ENCODE results near the gene DNAH6.
"Not testable (repeated sequence)": the region's sequence is repeated elsewhere in the genome, so short reads cannot be mapped to it uniquely, and the experiment has no call there.

Gene DNAH6, protein sequence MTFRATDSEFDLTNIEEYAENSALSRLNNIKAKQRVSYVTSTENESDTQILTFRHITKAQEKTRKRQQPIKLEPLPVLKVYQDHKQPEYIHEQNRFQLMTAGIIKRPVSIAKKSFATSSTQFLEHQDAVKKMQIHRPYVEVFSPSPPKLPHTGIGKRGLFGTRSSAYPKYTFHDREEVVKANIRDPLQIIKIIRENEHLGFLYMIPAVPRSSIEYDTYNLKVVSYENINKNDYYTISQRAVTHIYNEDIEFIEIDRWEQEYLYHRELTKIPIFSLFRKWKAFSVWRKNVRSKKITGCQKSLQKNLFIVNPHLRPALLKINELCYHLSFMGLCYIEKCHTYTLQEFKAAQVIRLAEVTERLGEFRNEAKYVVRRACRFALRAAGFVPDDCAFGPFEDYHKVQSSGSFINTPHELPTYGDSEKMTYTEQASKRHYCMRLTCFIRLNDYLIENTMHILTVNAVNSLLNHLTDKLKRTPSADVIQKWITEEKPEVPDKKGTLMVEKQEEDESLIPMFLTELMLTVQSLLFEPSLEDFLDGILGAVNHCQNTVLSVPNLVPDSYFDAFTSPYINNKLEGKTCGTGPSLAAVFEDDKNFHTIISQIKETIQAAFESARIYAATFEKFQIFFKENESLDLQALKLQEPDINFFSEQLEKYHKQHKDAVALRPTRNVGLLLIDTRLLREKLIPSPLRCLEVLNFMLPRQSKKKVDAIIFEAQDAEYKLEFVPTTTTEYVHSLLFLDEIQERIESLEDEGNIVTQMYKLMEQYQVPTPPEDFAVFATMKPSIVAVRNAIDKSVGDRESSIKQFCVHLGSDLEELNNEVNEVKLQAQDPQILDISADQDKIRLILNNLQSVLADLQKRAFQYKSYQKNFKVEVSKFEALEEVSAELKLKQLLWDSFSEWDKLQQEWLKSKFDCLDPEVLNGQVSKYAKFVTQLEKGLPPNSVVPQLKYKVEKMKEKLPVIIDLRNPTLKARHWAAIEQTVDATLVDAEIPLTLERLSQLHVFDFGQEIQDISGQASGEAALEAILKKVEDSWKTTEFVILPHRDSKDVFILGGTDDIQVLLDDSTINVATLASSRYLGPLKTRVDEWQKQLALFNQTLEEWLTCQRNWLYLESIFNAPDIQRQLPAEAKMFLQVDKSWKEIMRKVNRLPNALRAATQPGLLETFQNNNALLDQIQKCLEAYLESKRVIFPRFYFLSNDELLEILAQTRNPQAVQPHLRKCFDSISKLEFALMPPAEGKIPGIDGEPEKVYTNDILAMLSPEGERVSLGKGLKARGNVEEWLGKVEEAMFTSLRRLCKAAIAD (N-terminal part only)

DNA sequence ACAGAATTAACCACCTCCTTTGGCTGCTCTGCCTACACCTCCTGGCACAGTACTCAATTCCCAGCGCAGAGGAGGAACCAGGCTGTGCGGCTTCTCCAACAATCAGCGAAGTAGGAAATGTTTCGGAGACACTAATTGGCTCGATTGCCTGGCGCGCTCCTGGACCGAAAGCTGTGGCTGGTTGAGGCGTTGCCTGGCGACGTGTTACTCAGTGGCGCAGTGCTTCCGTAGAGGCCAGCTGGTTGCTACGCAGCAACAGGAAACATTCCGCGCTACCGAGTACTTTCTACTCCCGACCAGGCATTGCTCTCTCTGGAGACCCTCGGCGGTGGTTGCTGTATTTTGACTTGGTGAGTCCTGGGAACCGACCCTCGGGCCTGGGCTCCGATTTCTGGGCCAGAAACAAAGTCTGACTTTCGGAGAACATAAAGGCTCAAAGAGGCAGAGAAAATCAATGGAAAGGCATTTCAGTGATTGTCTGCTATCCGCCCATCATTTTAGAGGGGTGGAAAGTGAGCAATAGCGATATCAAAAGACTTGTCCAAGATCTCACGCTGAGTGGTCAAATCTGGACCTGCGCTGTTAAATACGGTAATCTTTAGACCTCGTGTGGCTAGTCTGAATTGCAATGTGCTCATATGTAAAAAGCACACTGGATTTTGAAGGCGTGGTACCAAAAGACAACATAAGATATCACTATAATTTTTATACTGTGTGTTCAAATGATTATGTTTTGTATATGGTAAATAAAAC is at the start of gene DNAH6:
Gene DNAH6 (plus strand): TSS at position 265 of the 753 bp plus-strand sequence. CDS start 1,329 bp downstream, outside the sequence.
- DNase-seq: peak; percentile 81 to 84

DNA sequence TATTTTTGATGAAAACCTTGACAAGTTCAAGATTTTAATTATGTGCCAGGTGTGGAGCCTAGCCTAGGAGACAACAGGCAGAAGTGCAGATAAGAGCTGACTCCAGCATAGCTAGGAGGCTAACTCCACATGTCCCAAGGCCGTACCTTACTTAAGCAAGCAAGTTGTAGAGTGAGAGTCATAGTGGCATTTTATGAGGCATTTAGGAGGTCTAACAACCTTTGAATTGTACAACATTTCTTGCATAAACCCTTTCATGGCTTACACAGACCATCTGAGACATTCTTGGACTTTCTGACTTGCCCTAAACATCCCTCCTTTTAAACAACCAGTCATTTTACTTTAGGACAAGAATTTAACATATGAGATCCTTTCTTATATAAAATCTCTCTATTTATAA is 48.9 kb upstream of the DNAH6 start:
- DNase-seq: no peak

DNA sequence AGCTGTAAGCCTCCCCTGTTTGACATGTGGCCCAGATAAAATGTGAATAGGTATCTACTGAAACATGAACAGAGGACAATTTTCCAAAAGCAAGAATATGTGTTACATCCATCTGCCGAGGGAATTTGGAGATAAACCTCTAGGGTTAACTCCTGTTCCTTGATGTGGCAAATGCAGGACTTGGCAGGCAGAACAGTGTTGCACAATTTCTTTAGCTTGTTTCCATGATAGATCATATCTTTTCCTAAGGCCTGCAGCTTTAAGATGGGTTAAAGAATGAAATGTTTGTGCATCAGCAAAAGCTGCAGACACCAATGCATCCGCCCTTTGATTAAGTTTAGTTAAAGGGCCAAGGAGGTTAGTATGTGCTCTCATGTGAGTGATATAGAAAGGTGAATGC is 43.9 kb upstream of the DNAH6 start:
- not testable (repeated sequence) for DNase-seq

DNA sequence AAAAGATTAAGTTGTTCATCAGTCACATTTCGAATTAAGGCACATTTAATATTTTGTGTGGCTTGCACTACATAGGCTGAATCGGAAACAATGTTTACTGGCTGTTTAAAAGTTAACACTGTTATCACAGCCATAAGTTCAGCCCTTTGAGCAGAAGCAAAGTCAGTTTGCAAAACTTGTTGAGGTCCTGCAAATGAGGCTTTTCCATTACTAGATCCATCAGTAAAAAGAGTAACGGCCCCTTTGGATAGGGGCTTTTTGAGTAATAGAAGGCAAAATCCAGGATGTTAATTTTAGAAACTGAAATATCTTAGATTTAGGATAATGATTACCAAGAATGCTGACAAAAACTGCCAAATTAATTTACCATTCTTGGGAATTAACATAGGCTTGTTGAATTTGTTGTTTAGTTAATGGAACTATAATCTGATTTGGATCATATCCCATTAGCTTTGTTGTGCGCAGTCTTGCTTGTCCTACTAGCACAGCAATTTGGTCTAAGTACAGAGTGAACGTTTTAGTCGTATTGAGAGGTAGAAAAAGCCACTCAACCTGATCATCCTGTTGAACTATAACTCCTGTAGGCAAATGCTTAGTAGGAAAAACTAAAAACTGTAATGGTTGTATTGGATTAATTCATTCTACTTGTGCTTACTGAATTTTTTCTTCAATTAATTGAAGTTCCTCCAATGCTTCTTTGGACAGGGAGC is 43.3 kb upstream of the DNAH6 start:
- no peak for DNase-seq

DNA sequence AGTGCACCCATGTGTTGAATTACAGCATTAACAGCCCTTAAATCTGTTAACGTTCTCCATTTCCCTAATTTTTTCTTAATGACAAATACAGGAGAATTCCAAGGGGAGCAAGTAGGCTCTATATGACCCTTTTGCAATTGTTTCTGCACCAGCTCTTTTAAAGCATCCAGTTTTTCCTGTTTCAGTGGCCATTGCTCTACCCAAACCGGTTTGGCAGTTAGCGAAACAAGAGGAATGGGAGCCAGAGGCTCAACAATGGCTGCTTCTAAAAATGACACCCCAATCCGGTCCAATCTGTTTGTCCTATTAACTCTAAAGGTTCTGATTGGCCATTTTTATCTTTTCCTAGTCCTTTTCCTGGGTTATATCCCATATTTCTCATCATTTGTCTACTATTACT is 42.1 kb upstream of the DNAH6 start:
- no peak for DNase-seq

DNA sequence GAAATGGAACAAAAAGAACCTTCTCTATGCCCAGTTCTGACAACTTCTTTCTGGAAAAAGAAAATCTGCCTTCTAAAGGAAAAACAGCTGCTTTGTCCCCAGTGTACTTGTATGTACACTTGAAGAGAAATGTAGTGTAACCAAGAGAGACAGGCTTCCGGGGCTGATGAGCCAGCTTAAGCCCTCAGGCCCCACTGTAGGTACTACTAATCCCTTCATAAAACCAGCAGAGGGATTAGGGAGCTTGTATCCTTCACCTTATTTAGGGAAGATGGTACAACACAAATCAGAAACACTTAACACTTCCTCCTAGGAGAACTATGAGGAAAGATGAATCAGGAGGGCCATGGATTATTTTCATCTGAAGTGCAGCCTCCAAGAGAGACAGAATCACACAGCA is 38.4 kb upstream of the DNAH6 start:
- DNase-seq: no peak

DNA sequence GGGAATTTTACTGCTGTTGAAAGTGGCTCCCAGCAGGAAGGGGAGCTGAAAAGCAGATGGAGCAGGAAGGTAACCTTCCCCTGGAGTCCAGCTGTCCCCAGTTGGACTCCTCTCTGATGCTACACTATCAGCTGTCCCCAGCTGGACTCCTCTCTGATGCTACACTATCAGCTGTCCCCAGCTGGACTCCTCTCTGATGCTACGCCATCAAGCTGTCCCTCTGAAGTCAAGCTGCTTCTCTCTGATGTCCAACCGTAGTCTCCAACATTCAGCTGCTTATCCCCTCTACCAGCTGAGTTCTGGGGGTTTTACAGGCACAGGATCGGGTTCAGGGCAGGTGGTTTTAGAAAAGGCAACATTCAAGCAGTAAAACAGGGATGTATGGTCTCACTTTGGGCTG is 37.4 kb upstream of the DNAH6 start:
- no peak for DNase-seq

DNA sequence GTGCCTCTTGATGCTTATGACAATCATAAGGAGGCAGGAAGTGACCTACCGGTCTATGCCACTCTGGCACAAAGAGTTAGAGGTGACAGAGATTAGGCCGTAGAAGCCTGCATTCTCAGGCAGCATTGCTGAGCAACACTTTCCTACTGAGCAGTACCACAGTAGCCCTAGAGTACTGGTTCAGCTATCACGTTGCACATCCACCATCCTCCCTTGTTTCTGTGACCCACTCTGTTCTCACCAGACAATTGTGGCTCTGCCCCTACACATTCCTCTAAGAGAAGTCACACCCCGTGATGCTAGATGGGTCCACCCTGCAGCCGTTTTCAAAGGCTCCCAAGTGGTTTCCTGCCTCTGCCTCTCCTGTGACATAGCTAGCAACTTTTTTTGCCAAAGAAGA is 34.6 kb upstream of the DNAH6 start:
- DNase-seq: no peak

DNA sequence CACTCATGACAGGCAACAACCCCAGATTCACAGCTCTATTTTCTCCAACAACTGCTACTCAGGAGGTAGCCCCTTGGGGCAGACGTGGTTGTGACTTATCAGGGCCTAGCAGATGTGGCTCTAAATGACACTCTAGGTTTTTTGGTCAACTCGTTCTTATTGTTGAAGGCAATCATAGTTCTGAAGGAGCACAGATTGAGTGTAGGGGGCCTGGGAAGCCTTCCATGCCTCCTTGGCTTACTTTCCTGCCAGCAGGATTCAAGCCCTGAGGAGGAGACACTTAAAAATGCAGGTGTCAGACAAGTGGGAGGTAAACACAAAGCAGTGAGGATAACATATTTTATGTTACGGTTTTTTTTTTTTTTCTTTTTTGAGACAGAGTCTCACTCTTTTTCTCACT is 33.7 kb upstream of the DNAH6 start:
- DNase-seq: no peak

DNA sequence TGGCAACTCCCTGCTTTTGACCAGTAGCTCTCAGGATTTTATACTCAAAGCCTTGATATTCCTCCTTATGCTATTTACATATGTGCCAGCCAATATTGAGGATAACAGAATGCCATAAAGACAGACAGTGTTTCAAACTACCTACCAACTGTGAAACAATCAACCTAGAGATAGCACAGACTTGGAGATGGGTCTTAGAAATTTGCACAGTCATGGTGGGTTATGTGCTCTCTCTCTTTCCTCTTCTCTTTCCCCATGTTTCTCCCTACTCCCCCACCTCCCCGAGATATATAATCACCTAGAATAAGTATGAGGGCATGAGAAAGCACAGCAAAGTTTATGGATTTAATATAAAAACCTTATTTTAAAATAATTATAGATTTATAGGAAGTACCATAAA is 33.0 kb upstream of the DNAH6 start:
- no peak for DNase-seq

DNA sequence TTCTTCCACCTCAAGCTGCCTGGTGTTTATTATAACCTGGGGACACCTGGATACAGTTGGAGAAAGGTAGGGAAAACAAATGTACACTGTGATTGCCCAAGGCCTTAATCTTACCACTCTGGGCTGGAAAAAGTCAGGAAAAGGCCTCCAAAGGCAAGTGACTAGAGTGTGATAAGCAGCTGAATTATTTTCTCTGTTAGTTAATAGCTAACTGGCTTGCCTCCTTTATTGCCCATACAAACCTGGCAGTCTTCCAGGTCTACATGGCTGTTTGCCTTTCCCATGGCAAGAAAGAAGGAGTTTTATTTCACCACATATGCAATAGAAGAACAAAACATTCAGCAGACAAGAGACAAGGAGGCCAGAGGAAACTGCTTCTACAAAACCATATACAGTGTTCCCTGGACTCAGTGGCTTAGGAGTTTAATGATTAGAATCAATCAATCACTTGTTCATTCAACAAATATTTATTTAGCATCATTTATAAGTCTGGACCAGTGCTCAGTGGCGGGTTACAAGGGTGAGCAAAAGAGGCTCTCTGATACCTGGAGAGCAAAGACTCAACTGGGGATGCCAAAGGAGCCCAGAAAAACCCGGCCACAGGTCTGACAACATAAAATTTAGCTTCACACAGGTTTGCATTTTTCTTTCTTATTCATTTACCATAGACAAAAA is 29.7 kb upstream of the DNAH6 start:
- no peak for DNase-seq

DNA sequence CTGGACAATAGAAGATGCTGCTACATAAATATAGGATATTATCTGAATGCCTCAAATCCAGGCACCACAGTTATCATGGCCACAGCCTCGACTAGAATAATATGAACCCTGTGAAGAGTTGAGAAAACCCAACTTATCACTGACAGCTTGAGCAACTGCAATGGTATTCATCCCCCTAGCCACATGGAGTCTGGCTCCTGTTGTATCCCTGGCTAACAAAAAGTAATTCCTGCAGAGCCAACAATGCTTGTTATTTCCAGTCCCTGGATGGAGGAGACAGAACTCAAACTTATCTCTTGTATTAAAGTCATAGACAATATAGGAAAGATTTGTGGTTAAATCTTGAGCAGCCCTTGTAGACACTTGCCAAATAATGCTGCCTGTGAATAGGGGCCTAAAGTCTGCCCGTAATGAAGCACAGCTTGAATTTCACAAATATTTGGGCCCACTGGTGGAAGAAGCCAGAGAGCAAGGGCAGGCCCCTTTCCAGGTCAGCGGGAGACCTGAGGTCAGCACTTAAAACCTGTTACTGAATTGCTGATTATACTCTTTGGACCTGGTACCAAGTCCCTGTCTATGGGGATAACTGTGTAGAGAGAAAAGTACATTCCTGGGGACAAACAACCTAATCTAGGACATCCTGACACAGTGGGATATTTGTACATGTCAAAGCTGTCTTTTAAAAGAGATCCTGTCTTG is 28.9 kb upstream of the DNAH6 start:
- no peak for DNase-seq

DNA sequence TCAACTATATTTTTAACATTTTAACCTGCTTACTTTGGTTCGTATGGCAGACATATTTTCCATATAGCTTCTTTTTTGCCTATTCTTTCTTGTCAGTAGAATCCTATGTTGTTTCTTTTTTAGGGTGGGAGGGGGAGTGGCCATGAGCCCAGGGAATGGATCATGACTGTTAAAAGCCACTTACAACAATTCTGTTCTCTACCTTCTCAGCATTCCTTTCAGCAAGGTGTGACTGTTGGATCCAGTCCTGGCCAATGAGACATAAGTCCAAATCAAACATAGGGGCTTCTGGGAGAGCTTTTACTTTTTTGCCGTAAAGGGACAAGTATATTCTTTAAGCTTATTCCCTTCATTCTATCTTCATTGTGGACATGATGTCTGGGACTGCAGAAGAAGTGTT is 25.0 kb upstream of the DNAH6 start:
- DNase-seq: no peak

DNA sequence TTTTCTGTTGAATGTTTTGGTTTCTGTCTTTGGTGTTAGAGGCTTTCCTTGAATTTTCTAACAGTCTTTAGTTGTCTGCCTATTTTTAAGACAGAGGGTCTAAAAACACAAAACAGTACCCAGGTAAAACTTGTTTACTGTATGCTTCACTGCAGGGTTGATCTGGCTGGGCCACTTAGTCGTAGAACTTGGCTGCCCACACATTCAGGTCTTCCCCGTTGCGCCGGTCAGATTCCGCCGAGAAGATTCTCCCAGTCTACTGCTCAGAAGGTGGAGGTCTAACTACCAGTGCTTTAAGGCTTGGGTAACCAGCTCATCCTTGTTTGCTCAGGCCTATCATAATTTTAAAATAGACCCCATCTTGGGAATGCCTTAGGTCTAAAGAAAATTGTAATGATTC is 24.6 kb upstream of the DNAH6 start:
- no peak for DNase-seq

DNA sequence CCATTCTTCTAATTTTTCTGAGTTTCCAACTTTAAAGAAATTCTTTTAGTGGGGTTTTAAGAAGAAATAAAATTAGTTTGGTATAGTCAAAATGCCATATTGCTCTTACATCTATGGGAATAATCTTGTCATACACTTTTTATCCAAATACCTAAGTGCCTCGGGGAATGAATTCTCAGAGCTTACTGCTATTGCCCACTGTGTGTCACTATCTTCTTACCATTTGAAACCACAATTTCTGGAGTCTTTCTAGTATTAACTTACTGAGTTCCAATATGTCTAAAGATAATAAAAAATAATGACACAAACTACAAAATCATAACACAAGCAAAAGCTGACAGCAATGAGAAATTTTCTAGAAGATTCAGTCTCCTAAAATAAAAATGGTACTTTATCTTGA is 23.7 kb upstream of the DNAH6 start:
- DNase-seq: peak; percentile 6 to 23

DNA sequence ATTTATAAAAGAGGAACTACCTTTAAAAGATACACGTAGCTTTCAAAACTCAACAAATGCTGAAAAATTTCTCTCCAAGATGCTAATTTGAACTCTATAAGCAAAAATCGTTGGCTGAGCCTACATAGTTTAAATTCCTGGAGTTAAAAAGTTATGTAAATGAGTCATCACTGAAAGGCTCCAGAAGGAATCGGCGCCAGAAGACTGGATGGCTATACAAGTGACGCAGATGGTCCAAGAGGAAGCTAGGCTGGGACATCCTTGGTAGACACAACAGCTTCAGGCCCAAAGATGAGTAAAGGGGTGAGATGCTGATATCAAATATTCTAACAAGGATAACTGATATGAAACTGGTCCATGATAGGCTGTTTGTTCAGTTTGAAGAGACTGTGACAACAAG is 22.8 kb upstream of the DNAH6 start:
- DNase-seq: no peak

DNA sequence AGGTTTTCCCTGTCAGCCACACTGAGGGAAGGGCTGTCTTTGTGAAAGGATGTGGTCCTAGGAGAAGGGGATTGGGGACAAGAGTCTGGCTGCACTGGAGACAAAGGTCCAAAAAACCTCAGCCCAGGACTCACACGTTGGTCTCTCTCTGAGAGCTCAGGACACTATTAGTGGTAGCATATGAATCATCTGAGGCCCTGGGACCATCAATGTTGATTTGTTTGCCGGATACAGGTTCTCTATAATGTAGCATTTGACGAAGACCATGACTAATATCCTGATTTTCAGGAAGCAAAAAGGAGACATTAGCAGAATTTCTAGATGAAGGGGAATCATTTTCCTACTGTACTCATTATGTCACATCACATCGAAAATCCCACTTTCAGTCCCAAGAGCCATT is 22.2 kb upstream of the DNAH6 start:
- no peak for DNase-seq

DNA sequence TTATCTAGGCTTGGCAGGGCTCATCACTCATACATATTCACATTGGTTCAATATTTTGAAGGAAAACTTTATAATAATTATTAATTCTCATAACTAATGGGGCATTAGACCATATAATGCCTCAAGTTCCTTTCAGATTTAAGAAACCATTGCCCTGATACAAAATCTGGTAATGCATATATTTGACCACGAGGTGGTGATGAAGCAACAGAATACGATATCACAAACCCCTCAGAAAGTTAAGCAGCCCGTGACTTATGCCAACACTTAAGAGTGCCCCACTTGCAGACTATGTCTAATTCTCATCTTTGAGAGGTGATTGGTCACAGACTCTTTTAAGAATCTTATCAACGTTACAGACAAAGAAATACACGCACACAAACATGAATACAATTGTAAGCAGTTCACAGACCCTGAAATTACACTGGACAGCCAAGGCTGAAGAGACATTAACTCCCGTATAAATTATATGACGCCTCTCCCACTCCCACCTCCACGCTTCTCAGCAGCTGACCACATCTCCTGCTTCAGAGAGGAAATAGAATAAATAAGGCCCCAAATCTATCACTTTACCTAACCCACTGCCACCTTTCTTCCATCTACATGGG is 20.7 kb upstream of the DNAH6 start:
- peak; percentile 76 to 82 for DNase-seq

DNA sequence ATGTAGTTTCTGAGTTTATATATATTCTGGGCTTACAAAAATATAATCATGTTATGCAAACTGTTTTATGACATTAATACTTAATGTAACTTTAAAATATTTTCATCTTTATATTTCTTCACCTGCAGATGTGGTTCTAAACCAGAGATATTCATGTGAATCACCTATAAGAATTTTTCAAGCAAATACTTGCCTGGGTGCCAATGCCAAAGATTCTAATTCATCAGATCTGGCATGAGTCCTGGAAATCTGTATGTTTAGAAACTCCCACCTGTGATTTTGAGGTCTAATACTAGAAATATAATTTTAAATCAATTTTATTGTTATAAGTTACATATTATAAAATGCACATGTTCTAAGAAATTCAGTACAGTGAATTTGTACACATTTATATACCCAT is 19.9 kb upstream of the DNAH6 start:
- no peak for DNase-seq

DNA sequence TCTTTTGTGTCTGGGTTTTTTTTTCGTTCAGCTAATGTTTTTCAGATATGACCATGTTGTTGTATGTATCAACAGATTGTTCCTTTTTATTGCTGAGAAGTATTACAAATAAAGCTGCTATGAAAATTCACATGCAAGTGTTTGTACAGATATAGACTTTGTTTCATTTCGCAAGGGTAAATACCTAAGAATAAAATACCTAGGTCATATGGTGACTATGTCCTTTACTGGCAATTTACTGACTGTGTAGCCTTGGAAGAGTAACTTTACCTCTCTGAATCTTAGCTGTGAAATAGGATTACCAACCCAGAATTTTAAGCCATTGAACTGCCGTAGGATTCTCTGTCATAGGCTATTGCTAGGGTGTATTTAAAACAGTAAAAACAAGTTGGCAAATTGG is 19.0 kb upstream of the DNAH6 start:
- no peak for DNase-seq

Measured in Kasumi-1 (cell line).